ENCODE data around the gene CACNA1C.

The CACNA1C gene

DNA sequence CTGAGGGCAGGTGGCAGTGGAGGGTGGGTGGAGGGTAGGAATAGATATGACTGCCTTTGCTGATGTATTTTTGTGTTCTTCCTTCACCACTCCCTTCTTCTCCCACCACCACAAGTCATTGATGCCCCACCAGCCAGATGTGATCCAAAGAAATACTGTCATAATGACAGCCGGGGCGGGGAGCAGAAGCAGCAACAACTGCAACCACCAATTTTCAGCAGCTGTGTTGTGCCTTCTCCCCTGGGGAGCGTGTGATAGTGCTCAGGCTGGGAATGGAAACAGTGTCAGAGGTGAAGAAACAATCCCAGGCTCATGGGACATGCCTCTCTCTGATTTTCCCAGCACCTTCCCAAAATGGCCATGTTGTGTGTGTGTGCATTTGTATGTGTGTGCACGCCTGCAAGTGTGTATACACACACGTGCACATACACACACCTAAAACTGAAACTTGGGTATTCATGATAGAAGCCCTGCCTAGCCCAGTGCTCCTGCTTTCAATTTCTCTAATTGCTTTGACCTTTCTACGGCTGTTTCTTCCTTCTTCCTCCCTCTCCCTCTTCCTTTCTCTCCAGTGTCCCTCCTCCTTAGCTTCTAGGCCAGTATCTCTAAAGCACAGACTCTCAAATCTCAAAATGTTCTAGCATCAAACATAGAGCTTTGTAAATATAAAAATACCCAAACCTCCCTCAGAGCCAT is 442.8 kb downstream of the CACNA1C start:
- no peak for DNase-seq

DNA sequence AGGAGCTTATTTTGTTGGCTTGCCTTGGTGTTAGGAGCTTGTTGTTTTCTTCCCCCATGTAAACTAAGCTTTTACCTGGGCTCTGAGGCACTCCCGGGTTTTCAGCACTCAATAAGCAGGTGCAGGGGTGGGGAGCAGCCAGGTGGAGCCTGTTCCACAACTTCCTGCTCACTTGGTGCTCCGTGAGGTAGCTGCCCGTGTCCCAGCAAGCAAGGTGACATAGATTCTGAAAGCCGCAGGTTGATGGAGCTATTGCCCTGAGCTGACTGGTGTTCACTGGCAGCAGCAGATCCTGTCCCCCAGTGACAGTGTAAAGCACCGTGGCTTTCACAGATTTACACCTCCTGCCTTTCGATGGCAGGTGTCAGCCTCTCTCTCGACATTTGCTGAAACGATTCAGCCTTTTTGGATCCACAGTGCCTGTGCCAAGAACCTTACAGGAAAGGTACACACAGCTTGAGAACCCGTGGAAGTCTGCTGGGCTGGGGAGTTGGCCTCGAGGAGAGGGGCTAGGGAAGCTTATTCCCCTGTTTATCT is 446.2 kb downstream of the CACNA1C start:
- no peak for DNase-seq

DNA sequence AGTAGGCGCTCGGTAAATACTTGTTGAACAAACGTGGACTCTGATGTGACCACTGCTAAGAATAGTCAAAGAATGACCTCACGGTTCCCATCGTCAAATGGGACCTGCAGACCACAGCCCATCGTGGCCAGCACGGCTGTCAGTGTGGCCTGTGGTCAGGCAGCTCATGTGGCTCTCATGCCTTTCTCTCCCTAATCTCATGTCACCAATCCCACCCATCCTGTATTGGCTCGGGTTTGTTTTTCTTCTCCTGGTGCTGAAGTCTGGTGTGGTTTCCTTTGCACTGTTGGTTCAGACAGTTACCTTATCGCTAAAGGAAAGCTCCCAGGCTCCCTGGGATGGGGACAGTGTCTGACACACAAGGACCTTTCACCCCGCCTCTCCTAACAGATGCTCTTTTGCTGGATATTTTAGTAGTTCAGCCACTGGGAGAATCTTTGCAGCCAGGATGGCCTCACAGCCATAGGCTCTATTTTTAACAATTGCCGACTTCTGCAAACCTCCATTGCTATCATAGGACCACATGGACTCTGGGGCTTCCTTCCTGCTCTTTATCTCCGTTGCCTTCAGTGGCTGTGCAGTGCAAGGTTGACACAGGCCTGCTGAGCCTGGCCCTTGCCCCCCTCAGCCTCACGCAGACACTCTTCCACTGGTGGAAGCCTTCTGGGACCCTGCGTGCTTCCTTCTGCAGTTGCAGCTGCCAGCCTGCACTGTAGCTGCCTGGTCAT is 448.8 kb downstream of the CACNA1C start:
- no peak for DNase-seq

DNA sequence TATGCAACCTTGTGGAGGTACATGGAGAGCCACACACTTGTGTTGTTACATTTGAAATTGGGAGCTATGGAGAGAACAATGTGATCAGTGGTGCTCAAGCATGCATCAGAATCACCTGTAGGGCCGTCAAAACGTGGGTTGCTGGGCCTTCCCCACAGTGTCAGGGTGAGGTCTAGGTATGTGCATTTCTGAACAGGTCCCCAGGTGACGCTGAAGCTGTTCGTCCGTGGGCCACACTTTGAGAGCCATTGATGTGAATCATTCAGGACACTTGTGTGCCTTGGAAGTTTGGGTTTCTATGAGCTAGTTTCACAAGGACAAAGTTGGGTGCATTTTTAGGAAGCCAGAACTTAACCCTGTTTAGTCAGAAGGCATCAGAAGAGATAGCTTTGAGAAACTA is 450.2 kb downstream of the CACNA1C start:
- no peak for DNase-seq

DNA sequence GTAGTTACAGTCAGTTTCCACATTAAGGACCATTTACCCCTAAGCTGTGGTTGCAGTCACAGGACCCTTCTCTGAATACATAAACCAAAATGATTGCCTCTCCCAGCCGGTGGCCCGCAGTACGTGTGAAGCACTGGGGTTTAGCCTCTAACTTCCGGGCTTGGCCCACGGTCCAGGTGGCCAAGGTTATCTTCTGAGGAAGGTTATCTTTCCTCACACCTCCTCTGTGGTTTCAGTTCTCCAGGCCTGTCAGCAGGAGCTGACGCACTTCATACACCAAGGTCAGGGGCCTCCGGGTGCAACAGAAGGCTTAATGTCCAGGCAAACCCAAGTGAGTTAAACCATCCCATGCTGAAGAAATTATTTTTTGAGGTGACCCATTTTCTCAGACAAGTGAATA is 451.0 kb downstream of the CACNA1C start:
- DNase-seq = no peak

DNA sequence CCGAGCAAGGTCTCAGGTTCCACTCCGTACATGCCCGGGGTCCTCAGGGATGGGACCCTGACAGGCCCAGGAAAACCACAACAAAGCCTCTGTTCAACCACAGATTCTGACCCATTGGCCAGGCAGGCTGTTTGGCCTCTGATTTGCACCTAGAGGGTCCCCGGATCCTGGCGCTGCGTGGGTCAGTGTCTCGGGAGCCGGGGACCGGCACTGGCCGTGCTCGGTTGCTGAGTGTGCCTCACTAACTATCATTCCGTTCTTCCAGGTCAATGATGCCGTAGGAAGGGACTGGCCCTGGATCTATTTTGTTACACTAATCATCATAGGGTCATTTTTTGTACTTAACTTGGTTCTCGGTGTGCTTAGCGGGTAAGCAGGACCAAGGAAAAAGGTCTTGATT is 451.8 kb downstream of the CACNA1C start:
- DNase-seq = no peak

DNA sequence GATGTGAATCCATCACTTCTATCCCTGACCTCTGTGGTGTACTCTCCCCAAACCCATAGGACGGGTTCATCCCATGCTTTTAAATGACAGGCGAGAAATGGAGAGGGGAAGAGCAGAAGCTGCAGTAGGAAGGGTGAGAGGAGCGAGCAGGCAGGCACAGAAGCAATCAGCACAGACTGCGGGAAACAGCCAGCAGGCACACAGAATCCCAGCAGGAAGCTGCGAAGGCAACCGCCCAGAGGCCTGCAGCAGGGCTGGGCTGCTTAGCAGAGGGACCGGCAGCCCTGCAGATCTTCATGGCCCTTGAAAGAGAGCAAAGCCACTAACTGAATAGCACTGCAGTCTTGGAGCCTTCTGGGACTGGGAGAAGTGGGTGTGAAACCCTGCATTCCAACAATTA is 455.0 kb downstream of the CACNA1C start:
- DNase-seq = no peak

DNA sequence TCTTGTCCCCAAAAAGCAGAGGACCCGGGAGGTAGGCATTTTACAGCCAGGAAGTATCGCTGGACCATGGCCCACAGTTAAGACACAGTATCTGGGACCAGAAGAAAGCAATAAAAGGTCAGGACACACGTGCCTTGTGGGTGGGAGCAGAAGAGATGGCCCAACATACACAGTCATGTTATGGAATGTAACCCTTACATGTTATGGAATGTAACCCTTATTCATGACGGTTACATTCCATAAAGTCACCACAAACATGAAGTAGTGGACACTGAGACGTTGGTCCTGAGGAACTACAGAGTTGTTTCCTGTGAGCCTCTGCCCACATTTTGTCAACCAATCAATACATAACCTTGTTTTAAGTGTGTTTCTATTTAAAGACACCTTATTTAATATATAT is 456.4 kb downstream of the CACNA1C start:
- no peak for DNase-seq

DNA sequence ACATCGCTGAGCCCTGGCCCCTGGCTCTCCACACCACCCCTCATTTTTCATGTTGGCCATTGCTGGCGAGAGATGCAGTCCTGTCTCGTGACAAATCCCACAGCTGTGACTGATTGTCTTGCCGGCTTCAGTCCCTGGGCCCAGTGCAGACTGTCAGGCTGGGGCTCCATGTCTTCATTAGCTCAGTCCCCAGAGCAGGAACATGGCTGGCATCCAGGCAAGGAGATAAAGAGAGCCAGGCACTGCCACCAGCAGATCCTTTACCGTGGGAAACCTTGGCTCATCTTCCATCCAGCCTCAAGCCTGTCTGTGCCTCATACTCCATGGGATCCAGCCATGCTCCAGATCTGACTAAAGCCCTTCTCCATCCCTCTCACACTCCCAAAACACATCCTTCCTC is 457.3 kb downstream of the CACNA1C start:
- no peak for DNase-seq

DNA sequence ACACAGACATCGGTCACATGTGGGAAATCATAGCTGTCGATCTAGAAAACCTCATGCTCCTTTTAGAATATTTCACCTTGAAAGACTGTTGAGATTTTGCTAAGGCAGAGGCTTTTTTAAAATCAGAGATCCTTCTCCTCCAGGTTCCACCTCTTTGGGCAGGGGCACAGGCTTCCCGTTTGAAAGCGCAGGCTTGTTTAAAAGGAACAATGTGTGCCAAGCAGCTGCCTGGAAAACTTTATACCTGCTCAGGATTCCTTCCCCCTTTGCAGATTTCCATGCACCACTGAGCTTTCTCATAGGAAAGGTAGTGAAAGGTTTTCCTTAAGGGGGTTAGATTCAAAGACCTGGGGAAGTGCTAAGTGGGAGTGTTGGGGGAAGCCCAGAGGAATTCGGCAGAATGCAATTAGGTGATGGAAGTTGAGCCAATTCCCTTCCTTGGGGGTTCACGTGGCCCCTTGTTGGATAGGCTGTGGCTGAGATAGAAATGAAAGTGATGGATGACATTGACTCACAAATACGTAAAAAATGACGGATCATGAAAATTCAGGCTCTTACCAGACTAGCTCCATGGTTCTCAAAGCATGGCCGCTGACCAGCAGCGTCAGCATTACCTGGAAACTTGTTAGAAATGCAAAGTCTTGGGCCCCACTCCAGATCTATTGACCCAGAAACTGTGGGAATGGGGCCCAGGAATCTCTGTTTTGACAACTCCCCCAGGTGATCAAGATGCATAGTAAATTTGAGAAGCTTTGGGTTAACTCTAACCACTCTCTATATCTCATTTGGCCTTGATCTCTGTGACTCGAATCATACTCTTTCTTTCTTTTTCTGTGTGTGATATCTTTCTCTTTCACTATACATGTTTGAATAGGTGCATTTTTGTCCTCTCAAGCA is 460.6 kb downstream of the CACNA1C start:
- DNase-seq = no peak

DNA sequence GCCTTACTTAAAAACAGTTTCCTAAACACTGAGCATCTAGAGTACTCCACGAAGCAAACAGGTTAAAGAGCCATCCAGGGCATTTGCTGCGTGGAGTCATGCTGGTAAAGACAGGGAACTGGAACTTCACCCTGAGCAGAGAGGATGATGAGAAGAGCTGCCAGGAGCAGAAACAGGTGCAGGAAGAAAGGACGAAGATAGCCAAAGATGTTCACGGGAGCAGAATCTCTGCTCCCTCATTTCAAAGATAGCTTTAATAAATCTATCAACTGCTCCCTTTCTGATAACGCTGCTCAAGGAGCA is 461.2 kb downstream of the CACNA1C start:
- no peak for DNase-seq

DNA sequence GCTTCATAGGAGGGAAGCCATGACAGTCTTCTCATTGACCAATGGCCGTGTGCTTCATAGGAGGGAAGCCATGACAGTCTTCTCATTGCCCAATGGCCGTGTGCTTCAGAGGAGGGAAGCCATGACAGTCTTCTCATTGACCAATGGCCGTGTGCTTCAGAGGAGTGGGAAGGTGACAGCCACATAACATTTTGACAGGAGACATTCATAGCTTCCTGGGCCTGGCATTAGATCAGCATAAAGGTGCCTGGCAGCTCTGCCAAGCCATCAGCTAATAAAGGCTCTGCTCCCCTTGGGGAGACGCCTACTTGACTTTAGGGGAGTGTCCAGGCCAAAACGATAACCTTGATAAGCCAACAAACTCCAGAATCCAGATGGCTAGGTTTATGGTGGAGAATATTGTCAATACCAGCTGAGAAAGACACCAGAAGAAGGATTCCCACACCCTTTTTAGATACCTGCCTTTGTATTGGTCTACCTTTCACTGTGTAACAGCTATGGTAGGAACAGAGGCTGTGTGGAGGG is 468.0 kb downstream of the CACNA1C start:
- no peak for DNase-seq

DNA sequence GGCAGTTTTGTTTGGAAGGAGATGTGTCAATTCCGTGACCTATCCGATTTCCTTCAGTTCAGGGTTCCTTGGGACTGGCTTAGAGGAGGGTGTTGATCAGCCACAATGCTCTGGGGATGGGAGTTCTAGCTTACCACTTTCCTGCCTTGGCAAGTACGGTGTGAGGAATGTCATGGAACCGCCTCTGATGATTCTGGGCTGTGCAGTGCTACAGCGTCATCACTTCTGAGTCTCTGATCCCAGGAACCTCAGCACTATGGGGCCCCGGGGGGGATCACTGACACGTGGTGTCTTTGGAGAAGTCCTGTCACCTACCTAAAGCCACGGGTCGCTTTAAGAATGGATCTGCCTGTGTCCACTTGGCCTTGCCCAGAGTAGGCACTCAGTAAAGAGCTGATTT is 470.5 kb downstream of the CACNA1C start:
- DNase-seq = no peak

DNA sequence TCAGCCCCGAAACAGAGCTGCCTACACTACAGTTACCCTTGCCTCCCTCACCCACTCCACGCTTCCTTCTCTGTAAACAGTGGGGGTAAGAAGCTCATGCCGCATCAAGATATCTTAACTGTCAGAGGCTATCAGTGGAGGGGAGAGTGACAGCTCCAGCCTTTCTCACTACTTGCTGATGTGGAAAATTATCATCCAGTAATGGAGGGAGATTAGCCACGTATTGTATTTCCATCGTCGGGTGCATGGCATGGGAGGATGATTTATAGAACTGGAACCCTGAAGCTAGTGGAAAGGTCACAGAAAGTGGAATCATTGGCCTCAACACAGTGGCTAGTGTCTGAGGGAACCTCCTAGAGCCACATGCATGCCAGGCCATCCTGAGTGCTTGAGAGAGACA is 471.1 kb downstream of the CACNA1C start:
- no peak for DNase-seq

DNA sequence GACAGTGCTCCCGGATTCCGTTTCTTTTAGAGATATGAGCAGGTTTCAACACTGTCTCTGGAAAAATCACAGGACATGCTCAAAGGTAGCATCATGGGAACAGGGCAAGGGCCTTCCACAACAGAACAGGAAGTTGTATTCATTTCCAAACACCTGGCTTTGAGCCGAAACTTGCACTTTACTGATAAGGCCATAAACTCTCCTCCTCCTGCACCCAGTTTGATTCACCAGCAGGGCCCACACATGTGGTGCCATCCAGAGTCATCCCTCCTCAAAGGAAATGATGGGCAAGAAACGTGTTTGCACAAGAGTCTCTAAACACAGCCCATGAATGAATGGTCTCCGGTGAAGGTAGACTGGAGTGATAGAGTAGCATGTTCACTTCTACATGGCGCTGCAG is 473.6 kb downstream of the CACNA1C start:
- DNase-seq = no peak

DNA sequence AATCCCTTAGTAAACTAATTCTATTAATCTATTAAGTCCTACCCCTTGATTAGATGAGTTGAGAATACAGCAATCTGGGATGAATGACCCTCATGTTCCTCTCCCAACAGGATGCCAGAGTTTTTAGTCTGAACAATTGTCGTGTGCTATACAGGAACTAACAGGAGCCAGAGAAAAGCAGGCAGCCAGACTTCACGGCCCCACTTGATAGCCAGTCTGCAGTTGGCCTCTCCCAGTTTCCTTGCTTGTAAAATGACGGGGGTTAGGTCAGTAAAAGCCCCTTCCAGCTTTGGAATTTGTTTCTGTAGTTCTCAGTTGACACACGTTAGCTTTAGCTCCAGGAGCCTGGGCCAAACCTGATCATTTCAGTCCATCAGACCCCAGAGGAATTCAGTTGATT is 475.2 kb downstream of the CACNA1C start:
- DNase-seq = no peak

DNA sequence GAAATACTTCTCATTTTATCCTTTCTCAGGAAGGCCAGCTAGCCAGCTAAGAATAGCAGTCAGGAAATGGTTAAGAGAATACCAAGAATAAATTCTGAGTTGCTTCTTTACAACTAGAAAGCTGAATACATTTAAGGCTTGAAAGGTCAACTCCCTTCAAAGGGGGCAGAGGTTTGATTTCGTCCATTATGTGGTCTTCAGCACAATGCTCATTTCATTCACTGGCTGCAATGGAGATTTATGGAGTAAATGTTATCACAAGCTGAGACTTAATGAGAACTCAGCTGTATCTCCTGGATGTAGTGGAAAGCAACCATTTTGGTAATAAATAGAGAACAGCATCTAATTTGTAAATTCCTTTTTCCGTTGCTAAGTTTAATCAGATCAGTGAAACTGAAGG is 477.0 kb downstream of the CACNA1C start:
- no peak for DNase-seq

DNA sequence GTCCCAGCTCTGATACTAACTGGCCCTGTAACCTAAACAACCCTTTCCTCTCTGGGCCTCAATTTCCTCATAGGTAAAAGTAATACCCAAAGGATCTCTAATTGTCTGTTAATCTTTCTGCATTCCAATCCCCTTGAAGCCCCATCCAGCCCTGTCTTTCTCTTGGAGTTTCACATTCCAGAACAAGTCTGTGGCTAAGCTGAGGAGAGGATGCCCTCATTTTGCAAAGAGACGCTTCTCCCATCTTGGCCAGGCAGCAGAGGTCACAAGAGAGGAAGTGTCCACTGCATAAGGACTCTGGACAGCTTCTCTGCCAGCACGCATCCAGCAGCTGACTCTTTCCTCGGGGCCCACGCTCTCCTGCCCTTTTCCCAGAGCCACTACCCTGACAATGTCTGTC is 478.6 kb downstream of the CACNA1C start:
- no peak for DNase-seq

DNA sequence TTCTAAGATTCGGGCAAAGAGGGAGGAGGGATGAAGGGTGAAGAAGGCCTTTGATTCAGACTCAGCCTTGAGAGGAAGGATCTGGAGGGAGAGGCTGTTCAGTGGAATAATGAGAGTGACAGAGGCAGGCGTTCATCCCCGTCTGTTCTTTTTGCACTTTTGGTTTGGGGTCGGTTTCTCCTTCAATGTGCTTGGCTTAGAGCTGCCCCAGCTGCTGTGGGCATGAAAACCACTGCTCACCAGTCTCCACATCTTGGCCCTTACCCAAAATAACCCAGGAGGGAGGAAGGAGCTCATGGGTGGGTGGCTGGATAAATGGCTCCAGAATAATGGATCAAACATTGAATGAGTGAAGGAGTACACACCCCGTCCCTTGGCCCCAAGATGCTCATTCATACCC is 480.2 kb downstream of the CACNA1C start:
- no peak for DNase-seq

DNA sequence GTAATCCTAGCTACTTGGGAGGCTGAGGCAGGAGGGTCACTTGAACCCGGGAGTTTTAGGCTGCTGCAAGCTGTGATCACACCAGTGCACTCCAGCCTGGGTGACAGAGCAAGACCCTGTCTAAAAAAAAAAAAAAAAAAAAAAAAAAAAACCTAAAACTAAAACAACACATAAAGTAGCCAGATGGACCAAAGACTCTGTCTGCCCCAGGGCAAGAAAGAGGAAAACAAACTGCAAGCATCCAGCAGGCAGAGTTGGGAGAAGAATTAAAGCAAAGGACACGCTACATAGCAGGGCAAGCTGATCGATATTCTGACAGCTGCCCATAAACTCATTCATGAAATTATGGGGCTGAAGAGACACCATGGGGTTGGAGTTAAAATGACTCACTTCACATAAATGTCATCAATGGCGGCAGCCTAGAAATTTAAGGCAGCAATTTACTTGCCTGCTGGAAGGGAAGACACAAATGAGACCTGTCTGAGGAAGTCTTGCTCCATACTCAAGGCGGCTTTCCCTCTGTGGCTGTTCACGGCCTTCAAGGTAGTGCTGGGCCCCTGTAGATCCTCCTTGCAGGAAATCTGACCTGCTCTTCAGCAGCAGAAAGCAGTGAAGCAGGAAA is 482.9 kb downstream of the CACNA1C start:
- DNase-seq = no peak

DNA sequence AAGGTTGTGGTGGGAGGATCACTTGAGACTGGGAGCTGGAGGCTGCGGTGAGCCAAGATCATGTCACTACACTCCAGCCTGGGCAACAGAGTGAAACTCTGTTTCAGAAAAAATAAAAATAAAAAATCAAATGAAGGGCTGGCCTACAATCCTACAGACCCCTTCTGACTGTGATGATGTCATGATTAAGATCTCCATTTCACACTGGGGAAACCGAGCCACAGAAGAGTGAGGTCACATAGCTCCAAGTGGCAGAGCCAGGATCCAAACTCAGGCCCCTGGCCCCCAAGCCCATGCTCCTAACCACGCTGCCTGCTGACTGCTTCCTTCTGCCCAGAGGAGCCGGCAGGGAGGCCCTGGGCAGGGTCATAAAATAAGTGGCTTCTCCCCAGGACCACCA is 483.9 kb downstream of the CACNA1C start:
- DNase-seq = no peak

DNA sequence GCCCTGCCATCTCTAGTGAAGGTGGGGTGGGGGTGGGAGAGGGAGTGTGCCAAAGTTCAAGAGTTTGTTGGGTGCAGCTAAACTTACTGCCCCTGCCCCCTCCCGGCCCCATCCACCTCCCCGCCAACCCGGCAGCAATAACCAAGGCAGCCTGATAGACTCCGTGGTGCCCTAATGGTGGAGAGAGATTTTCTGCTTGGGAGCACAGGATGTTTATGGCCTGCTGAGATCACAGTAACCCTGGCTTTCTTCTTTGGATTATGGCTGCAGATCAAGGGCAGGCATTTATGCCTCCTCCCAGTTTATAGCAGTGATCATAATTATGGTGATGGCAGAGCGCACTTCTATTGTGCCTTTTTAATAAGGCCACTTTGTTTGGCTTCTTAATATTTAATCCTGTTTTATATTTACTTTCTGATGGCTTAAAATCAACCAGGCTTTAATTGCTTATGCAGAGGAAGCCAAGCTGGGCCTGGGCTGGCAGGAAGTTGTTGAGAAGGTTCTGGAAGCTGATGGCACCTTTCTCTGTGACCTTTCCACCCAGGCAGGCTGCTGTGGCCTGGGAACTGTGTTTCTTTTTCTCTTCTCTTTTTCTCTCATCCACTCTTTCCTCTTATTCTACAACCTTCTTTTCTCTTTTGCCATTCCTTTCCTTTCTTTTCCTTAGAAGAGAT is 485.2 kb downstream of the CACNA1C start:
- no peak for DNase-seq

Measured in CD4-positive, alpha-beta T cell treated with Interleukin-10 for 1 hour (primary cell).